ENCODE data around the gene HABP2. TPM values are rescaled to one million over a fixed set of nuclear protein-coding genes. Genes with fewer than 3 reads are reported as not detected.

HABP2 gene
- total and polyA plus RNA-seq, 2 experiments from 2014 or later, result 48.3 to 102 TPM

GRCh38 chr10:113600569-113600968 is 47.7 kb downstream of the HABP2 start:
- Histone ChIP-seq H3K27me3 (no peaks in the 10 kb centered on the region), H3K4me1 (ENCODE audit: insufficient read depth) (no peaks in the 10 kb centered on the region), H3K4me3 (no peak overlapping the region), H3K9me3 (ENCODE audit: low read depth) (no peaks in the 10 kb centered on the region), H4K20me1 (ENCODE audit: insufficient read depth, poor library complexity, severe bottlenecking) (no peaks in the 10 kb centered on the region), H2AFZ (no peak overlapping the region), H3K27ac (no peak overlapping the region), H3K9me2 (replicated peaks; ENCODE audit: insufficient read depth) (no peaks in the 10 kb centered on the region), H3K4me2 (no peak overlapping the region), H3K36me3 (replicated peaks; ENCODE audit: insufficient read depth, low read depth) (no peaks in the 10 kb centered on the region), H3K79me2 (no peaks in the 10 kb centered on the region)
- DNase-seq (ENCODE audit: low spot score), result no peak
- TF ChIP-seq EZH2 (IDR thresholded peaks at IDR 0.05; ENCODE audit: borderline replicate concordance) (no peak), EZH2phosphoT487 (IDR thresholded peaks at IDR 0.05; ENCODE audit: low read depth, severe bottlenecking, unreplicated experiment) (no peak)
- TF ChIP-seq, protein P1, sequence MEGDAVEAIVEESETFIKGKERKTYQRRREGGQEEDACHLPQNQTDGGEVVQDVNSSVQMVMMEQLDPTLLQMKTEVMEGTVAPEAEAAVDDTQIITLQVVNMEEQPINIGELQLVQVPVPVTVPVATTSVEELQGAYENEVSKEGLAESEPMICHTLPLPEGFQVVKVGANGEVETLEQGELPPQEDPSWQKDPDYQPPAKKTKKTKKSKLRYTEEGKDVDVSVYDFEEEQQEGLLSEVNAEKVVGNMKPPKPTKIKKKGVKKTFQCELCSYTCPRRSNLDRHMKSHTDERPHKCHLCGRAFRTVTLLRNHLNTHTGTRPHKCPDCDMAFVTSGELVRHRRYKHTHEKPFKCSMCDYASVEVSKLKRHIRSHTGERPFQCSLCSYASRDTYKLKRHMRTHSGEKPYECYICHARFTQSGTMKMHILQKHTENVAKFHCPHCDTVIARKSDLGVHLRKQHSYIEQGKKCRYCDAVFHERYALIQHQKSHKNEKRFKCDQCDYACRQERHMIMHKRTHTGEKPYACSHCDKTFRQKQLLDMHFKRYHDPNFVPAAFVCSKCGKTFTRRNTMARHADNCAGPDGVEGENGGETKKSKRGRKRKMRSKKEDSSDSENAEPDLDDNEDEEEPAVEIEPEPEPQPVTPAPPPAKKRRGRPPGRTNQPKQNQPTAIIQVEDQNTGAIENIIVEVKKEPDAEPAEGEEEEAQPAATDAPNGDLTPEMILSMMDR (IDR thresholded peaks at IDR 0.05; ENCODE audit: poor library complexity), result no peak
- 94% methylated on average over 3 of the region's 3 CpGs for WGBS (ENCODE audit: low lambda C conversion rate, missing lambda C conversion rate)

DNA sequence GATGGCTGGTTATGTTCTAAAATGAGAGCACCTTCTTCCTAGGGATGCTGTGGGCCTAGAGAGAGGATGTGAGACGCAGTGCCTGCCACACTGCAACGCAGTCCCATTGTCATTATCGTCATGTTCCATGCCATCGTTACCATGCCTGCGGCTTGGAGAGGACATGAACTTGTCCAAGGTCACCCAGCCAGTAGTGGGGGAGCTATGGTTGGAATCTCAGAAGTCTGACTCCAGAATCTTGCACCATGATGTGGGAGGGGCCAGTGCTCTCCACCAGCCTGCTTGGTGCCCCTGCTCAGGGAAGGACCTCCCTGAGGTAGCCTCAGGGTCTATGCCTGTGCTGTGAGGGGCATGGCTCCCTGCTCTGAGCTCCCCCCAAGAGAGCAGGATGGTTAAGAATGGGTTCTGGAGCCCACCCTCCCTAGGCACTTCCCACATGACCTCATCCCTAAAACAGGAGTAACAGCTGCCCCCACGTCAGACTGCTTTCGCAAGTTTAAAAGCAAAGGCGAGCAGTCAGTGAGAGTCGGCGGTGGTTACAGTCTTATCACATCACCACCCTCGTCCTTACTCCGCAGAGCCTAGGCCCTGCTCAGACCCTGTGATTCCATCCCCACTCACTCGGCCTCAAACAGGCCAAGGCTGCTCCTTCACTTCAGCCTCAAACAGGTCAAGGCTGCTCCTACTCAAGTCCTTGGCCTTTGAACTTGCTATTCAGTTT is 50.4 kb downstream of the HABP2 start:
- H3K27me3 ChIP-seq, result no peaks in the 10 kb centered on the region
- no peak overlapping the region for H3K27ac ChIP-seq
- H3K9me2 ChIP-seq (replicated peaks; ENCODE audit: insufficient read depth), result no peaks in the 10 kb centered on the region
- H3K9me3 ChIP-seq (ENCODE audit: low read depth), result no peaks in the 10 kb centered on the region
- no peaks in the 10 kb centered on the region for H3K79me2 ChIP-seq
- H3K4me2 ChIP-seq, result no peak overlapping the region
- no peaks in the 10 kb centered on the region for H3K36me3 ChIP-seq (replicated peaks; ENCODE audit: insufficient read depth, low read depth)
- H4K20me1 ChIP-seq (ENCODE audit: insufficient read depth, poor library complexity, severe bottlenecking), result no peaks in the 10 kb centered on the region
- no peaks in the 10 kb centered on the region for H3K4me1 ChIP-seq (ENCODE audit: insufficient read depth)
- no peak for TF ChIP-seq EZH2phosphoT487 (IDR thresholded peaks at IDR 0.05; ENCODE audit: low read depth, severe bottlenecking, unreplicated experiment)
- no peak for TF ChIP-seq EZH2 (IDR thresholded peaks at IDR 0.05; ENCODE audit: borderline replicate concordance)
- TF ChIP-seq, protein P1 (IDR thresholded peaks at IDR 0.05; ENCODE audit: poor library complexity), result no peak
- H2AFZ ChIP-seq, result no peak overlapping the region
- DNase-seq (ENCODE audit: low spot score), result no peak
- WGBS (ENCODE audit: low lambda C conversion rate, missing lambda C conversion rate), result 82% methylated on average over 13 of the region's 13 CpGs
- H3K4me3 ChIP-seq, result no peak overlapping the region

DNA sequence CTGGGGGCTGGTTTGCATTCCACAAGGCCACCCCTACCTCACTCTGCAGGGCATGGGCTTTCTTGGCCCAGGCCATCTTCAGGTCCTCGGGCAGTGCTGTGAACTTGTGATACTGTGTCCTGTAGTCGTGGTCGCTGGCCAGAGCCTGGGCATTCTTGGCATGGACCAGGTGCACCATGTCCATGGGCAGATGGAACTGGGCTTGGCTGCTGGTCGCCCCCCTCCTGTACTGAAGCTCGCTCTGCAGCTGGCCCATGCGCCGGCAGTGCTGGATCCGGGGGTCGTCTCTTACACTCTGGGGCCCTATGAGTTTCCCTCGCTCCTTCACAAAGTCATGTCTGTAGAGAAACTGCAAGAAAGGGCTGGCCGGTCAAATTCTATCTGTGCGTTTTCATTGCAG is 51.7 kb downstream of the HABP2 start:
- TF ChIP-seq, protein P1 (IDR thresholded peaks at IDR 0.05; ENCODE audit: poor library complexity), result no peak
- TF ChIP-seq EZH2phosphoT487 (IDR thresholded peaks at IDR 0.05; ENCODE audit: low read depth, severe bottlenecking, unreplicated experiment) (no peak), EZH2 (IDR thresholded peaks at IDR 0.05; ENCODE audit: borderline replicate concordance) (no peak)
- no peaks in the 10 kb centered on the region for H3K9me2 ChIP-seq (replicated peaks; ENCODE audit: insufficient read depth)
- H3K9me3 ChIP-seq (ENCODE audit: low read depth), result no peaks in the 10 kb centered on the region
- no peak overlapping the region for H2AFZ ChIP-seq
- no peaks in the 10 kb centered on the region for H3K36me3 ChIP-seq (replicated peaks; ENCODE audit: insufficient read depth, low read depth)
- no peak for DNase-seq (ENCODE audit: low spot score)
- no peaks in the 10 kb centered on the region for H3K27me3 ChIP-seq
- no peak overlapping the region for H3K27ac ChIP-seq
- 98% methylated on average over 12 of the region's 12 CpGs for WGBS (ENCODE audit: low lambda C conversion rate, missing lambda C conversion rate)
- H3K79me2 ChIP-seq, result no peaks in the 10 kb centered on the region
- no peaks in the 10 kb centered on the region for H4K20me1 ChIP-seq (ENCODE audit: insufficient read depth, poor library complexity, severe bottlenecking)
- no peak overlapping the region for H3K4me3 ChIP-seq
- no peak overlapping the region for H3K4me2 ChIP-seq
- no peaks in the 10 kb centered on the region for H3K4me1 ChIP-seq (ENCODE audit: insufficient read depth)
